PFSK-1 (cell line): ENCODE measurements around the gene CYP4V2.

Source experiments
- FOXP2 ChIP-seq: optimal IDR thresholded peaks from 2 replicates; pipeline ENCODE3; 2011; ENCODE audit warnings: borderline replicate concordance, control low read depth, inconsistent platforms; ENCODE audit not compliant: insufficient read depth; ENCODE audit errors: extremely low read length, extremely low read depth
- POLR2AphosphoS5 ChIP-seq: IDR thresholded peaks from 2 replicates; pipeline ENCODE4 v1.6.1; 2012; ENCODE audit warnings: low read depth, mild to moderate bottlenecking, control low read depth, low read length, moderate library complexity
- REST ChIP-seq, 2 experiments: IDR thresholded peaks; 2 replicates each; pipeline versions ENCODE4 v1.6.1 to v1.8.0; 2011 to 2012; ENCODE audit warnings: low read depth in 2 of 2, low read length in 2 of 2, control low read depth in 1 of 2, inconsistent platforms in 1 of 2, mild to moderate bottlenecking in 1 of 2, moderate library complexity in 1 of 2; ENCODE audit not compliant: insufficient read depth in 1 of 2
- SIN3A ChIP-seq: IDR thresholded peaks from 2 replicates; pipeline ENCODE4 v1.6.1; 2012; ENCODE audit warnings: mild to moderate bottlenecking, low read length, moderate library complexity, borderline replicate concordance; ENCODE audit not compliant: insufficient read depth
- TAF1 ChIP-seq: IDR thresholded peaks from 2 replicates; pipeline ENCODE4 v1.6.1; 2012; ENCODE audit warnings: low read length, control low read depth, borderline replicate concordance; ENCODE audit not compliant: insufficient read depth

Gene CYP4V2

GRCh38 chr4:186167605-186168004 lies 23.8 kb upstream of the CYP4V2 start:
- TF ChIP-seq SIN3A (no peak), REST (IDR thresholded peaks at IDR 0.05; ENCODE audit: insufficient read depth in 1 of 2, low read depth in 2 of 2, low read length in 2 of 2) (no peak)

GRCh38 chr4:186168750-186169149 lies 22.6 kb upstream of the CYP4V2 start:
- TF ChIP-seq REST (IDR thresholded peaks at IDR 0.05; ENCODE audit: insufficient read depth in 1 of 2, low read depth in 2 of 2, low read length in 2 of 2) = no peak
- no peak for TF ChIP-seq POLR2AphosphoS5
- no peak for TF ChIP-seq TAF1
- TF ChIP-seq FOXP2 = no peak
- TF ChIP-seq SIN3A = no peak

GRCh38 chr4:186169333-186169944 lies 21.9 kb upstream of the CYP4V2 start:
- no peak for TF ChIP-seq REST (IDR thresholded peaks at IDR 0.05; ENCODE audit: insufficient read depth in 1 of 2, low read depth in 2 of 2, low read length in 2 of 2)
- TF ChIP-seq POLR2AphosphoS5 = no peak
- TF ChIP-seq SIN3A = no peak
- TF ChIP-seq TAF1 = no peak
- no peak for TF ChIP-seq FOXP2

- TF ChIP-seq TAF1 = no peak
- TF ChIP-seq REST (IDR thresholded peaks at IDR 0.05; ENCODE audit: insufficient read depth in 1 of 2, low read depth in 2 of 2, low read length in 2 of 2) = no peak
Measured at GRCh38 chr4:186169945-186170802, 21.2 kb upstream of the CYP4V2 start.

- TF ChIP-seq REST (IDR thresholded peaks at IDR 0.05; ENCODE audit: insufficient read depth in 1 of 2, low read depth in 2 of 2, low read length in 2 of 2) = no peak
- TF ChIP-seq TAF1 = no peak
- TF ChIP-seq FOXP2 = no peak
- TF ChIP-seq POLR2AphosphoS5 = no peak
- TF ChIP-seq SIN3A = no peak
Measured at GRCh38 chr4:186170966-186171365, 20.4 kb upstream of the CYP4V2 start.
